Naive thymus-derived CD8-positive, alpha-beta T cell (primary cell): ENCODE measurements around the gene DUSP8. TPM values are rescaled to one million over a fixed set of nuclear protein-coding genes. Genes with fewer than 3 reads are reported as not detected.

ENCODE experiments used
- ATAC-seq, 2 donors: fragments of 150-1000 bp; cut with Tn5 transposase in 1 of 2; sonication (Bioruptor Pico), chemical (Tn5 transposase) in 1 of 2; 1 replicate in 1 of 2; 2 replicates in 1 of 2; pipeline ENCODE4 v1.10.0; 2021; ENCODE audit warnings: mild to moderate bottlenecking in 2 of 2, moderate library complexity in 2 of 2
- POLR2A ChIA-PET: fragments of 350-600 bp; sonication (Branson Sonifier 250); formaldehyde crosslinking; loops from one replicate; lab custom pipeline; 2021; ENCODE audit warnings: antibody characterized with exemption; lab: Charles Lee
- DNase-seq, 10 donors: peaks; one replicate each; pipeline versions ENCODE4 v3.0.0 to v3.0.0-alpha.2; 2020 to 2022
- H3K27ac Mint-ChIP-seq, 10 donors: one replicate each; pipeline ENCODE4 v1.8.0; 2020 to 2022; ENCODE audit warnings: mild to moderate bottlenecking in 10 of 10, mixed read lengths in 10 of 10, moderate library complexity in 4 of 10, inconsistent platforms in 1 of 10
- H3K27me3 Mint-ChIP-seq, 5 donors: one replicate each; pipeline ENCODE4 v1.8.0; 2021 to 2022; ENCODE audit warnings: mixed read lengths in 5 of 5
- H3K36me3 Mint-ChIP-seq, 3 donors: one replicate each; pipeline ENCODE4 v1.8.0; 2020 to 2022; ENCODE audit warnings: mixed read lengths in 3 of 3, mild to moderate bottlenecking in 2 of 3, inconsistent platforms in 1 of 3
- H3K4me1 Mint-ChIP-seq, 4 donors: one replicate each; pipeline ENCODE4 v1.8.0; 2021 to 2022; ENCODE audit warnings: mixed read lengths in 4 of 4
- H3K4me3 Mint-ChIP-seq, 10 donors: one replicate each; pipeline ENCODE4 v1.8.0; 2020 to 2022; ENCODE audit warnings: mild to moderate bottlenecking in 10 of 10, mixed read lengths in 10 of 10, moderate library complexity in 6 of 10, inconsistent platforms in 1 of 10
- H3K9me3 Mint-ChIP-seq, 9 donors: one replicate each; pipeline ENCODE4 v1.8.0; 2020 to 2022; ENCODE audit warnings: mixed read lengths in 9 of 9, mild to moderate bottlenecking in 3 of 9, inconsistent platforms in 1 of 9, moderate library complexity in 1 of 9
- polyA plus RNA-seq, 3 donors: library from polyadenylated mRNA; unstranded; fragments of 300-500 nt; fragmentation: Illumina TruSeq; gene quantifications; one replicate each; pipeline ENCODE4 v1.2.3, GENCODE V29; 2021
- total RNA-seq, 8 experiments: library from RNA in 2 of 8; stranded (reverse) in 2 of 8; gene quantifications; one replicate each; pipeline ENCODE4 v1.2.3 and lab custom pipeline; 2021 to 2026

The DUSP8 gene
- total and polyA plus RNA-seq, 5 experiments from 2014 or later: 0.17 to 5.1 (median 1.7) TPM; not detected in 1

DNA sequence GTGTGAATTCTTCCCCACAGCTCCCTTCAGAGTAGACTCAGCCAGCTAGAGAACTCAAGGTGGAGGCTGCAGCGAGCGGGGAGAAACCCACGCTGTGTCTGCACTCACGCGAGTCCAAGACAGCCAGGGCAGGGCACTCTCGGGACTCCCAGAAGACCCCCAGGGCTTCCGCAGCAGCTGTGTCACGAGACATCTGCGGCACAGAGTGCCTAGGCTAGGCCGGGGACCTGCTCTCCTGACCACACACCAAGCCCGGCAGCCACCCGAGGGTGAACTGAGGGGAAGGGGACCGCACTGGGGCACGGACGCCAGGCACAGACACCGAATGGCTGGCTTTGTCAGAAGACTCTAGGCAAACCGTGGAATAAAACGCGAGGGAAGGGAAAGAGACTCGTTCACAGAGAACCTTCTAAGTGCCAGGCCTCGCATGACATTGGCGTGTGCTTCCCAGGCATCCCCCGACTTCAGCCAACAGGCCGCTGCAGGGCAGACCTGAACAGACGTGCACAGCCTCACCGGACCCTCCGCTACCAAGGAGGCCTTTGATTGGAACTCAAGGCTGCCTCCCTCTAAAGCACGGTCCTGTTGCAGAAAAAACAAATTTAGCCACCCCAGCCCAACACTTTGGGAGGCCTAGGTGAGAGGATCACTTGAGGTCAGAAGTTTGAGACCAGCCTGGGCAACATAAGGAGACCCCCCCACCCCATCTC lies 67.3 kb downstream of the DUSP8 start:
- Mint-ChIP-seq H3K4me1 (peaks cover 25 to 65% (median 49%) of the 10 kb centered on the region in 4 donors), H3K27ac (peak overlapping the region in 1 of 10 donors; percentile 51), H3K9me3 (no peaks in the 10 kb centered on the region), H3K36me3 (peaks cover 0 to 13% (median 9%) of the 10 kb centered on the region in 3 donors), H3K4me3 (no peak overlapping the region), H3K27me3 (no peaks in the 10 kb centered on the region)
- DNase-seq (no peak), ATAC-seq (no peak)
- POLR2A ChIA-PET: no interaction called here

DNA sequence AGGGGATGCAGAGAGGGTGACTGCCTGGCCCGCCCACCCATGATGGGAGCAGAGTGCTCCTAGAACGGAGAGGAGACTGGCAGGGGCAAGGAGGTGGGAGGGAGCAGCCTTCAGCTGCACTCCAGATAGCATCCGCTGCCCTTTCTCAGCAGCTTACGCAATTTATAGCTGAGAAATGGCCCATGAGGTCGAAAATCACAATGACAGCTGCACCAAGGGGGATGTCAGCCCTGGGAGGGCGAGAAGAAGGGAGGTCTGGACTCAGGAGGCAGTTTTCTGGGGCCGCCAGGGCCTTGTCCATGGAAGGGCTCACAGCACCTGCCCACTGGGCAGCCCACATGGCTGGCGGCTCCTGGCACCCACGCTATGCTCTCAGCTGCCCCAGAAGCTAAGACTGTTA lies 67.9 kb downstream of the DUSP8 start:
- Mint-ChIP-seq H3K27me3 (no peaks in the 10 kb centered on the region), H3K4me3 (no peak overlapping the region), H3K27ac (peak overlapping the region in 2 of 10 donors; percentile 6 to 51), H3K9me3 (no peaks in the 10 kb centered on the region), H3K36me3 (peaks cover 0 to 15% (median 9%) of the 10 kb centered on the region in 3 donors), H3K4me1 (peaks cover 21 to 62% (median 44%) of the 10 kb centered on the region in 4 donors)
- DNase-seq: no peak
- ATAC-seq: no peak
- POLR2A ChIA-PET: no interaction called here

Other genes with a start within 250 kb of the DUSP8 start
- 1 to 10 TPM in 1 of 2 experiments, under 1 TPM in 1; 0.42 to 1.3 TPM for gene BRSK2, start 182.3 kb downstream of the DUSP8 start, total RNA-seq
- not detected for gene BRSK2, start 182.3 kb downstream of the DUSP8 start, polyA plus RNA-seq
- gene MOB2, start 85.5 kb downstream of the DUSP8 start, total RNA-seq: 10 to 100 TPM; 75.6 to 84.3 TPM
- gene MOB2, start 85.5 kb downstream of the DUSP8 start, polyA plus RNA-seq: 10 to 100 TPM; 29.1 to 47.9 (median 37.7) TPM
- gene KRTAP5-1, start 13.0 kb upstream of the DUSP8 start, total RNA-seq: not detected
- gene KRTAP5-1, start 13.0 kb upstream of the DUSP8 start, polyA plus RNA-seq: not detected
- not detected for gene KRTAP5-2, start 26.0 kb upstream of the DUSP8 start, total RNA-seq
- gene KRTAP5-2, start 26.0 kb upstream of the DUSP8 start, polyA plus RNA-seq: not detected
- gene KRTAP5-3, start 36.2 kb upstream of the DUSP8 start, total RNA-seq: not detected
- not detected for gene KRTAP5-3, start 36.2 kb upstream of the DUSP8 start, polyA plus RNA-seq
- not detected for gene KRTAP5-4, start 49.9 kb upstream of the DUSP8 start, total RNA-seq
- not detected for gene KRTAP5-4, start 49.9 kb upstream of the DUSP8 start, polyA plus RNA-seq
- not detected for gene KRTAP5-5, start 57.5 kb upstream of the DUSP8 start, total RNA-seq
- gene KRTAP5-5, start 57.5 kb upstream of the DUSP8 start, polyA plus RNA-seq: not detected
- not detected for gene KRTAP5-6, start 124.9 kb upstream of the DUSP8 start, total RNA-seq
- gene KRTAP5-6, start 124.9 kb upstream of the DUSP8 start, polyA plus RNA-seq: not detected
- gene IFITM10, start 178.3 kb upstream of the DUSP8 start, total RNA-seq: 1 to 10 TPM; 2.0 to 4.3 TPM
- gene IFITM10, start 178.3 kb upstream of the DUSP8 start, polyA plus RNA-seq: under 1 TPM in 1 of 3 donors, not detected in 2; 0.16 TPM
- gene CTSD, start 191.7 kb upstream of the DUSP8 start, total RNA-seq: 100 to 1,000 TPM; 134 to 142 TPM
- 100 to 1,000 TPM; 163 to 203 (median 176) TPM for gene CTSD, start 191.7 kb upstream of the DUSP8 start, polyA plus RNA-seq